PC-9 (cell line): ENCODE measurements around the gene TRIP6. TPM values are rescaled to one million over a fixed set of nuclear protein-coding genes. Genes with fewer than 3 reads are reported as not detected.

ENCODE experiments used
- BruUV-seq: library from RNA; stranded (reverse); fragments of 400-500 nt; replicated peaks from 2 replicates; lab custom pipeline; 2021; lab: Mats Ljungman, UMichigan
- CTCF ChIA-PET: fragments of 300-600 bp; sonication (Branson Sonifier 250); formaldehyde crosslinking; loops from one replicate; lab custom pipeline; 2022; ENCODE audit warnings: antibody characterized with exemption; lab: Charles Lee
- POLR2A ChIA-PET: fragments of 300-600 bp; sonication (Branson Sonifier 250); formaldehyde crosslinking; loops from one replicate; lab custom pipeline; 2022; ENCODE audit warnings: antibody characterized with exemption; ENCODE audit not compliant: unreplicated experiment; lab: Charles Lee
- DNase-seq, 2 experiments: peaks; one replicate each; pipeline versions ENCODE4 v3.0.0 to v3.0.0-alpha.2; 2015 to 2022; ENCODE audit warnings: mixed read lengths in 1 of 2
- H2AFZ ChIP-seq: fragments of 200-600 bp; sonication (generic); 2 replicates; pipeline ENCODE4 v1.8.1; 2017; ENCODE audit warnings: antibody characterized with exemption
- H3F3A ChIP-seq: fragments of 200-600 bp; sonication (generic); 2 replicates; pipeline ENCODE4 v1.8.1; 2017; ENCODE audit warnings: antibody characterized with exemption, mild to moderate bottlenecking, low read depth; ENCODE audit not compliant: insufficient read depth
- H3K27ac ChIP-seq: fragments of 200-600 bp; sonication (generic); 2 replicates; pipeline ENCODE4 v1.6.1; 2016; ENCODE audit warnings: mixed run types
- H3K27me3 ChIP-seq: fragments of 200-600 bp; sonication (generic); 2 replicates; pipeline ENCODE4 v1.6.1; 2016; ENCODE audit warnings: low read depth, mixed run types; ENCODE audit not compliant: insufficient read depth
- H3K36me3 ChIP-seq: fragments of 200-600 bp; sonication (generic); 2 replicates; pipeline ENCODE4 v1.6.1; 2016; ENCODE audit warnings: low read depth, mixed run types
- H3K4me1 ChIP-seq: fragments of 200-600 bp; sonication (generic); replicated peaks from 2 replicates; pipeline ENCODE4 v1.6.1; 2016; ENCODE audit warnings: mixed run types; ENCODE audit not compliant: insufficient read depth
- H3K4me2 ChIP-seq: fragments of 200-600 bp; sonication (generic); 2 replicates; pipeline ENCODE4 v1.6.1; 2017; ENCODE audit warnings: mixed run types
- H3K4me3 ChIP-seq: fragments of 200-600 bp; sonication (generic); 2 replicates; pipeline ENCODE4 v1.6.1; 2016; ENCODE audit warnings: mixed run types
- H3K79me2 ChIP-seq: fragments of 200-600 bp; sonication (generic); 2 replicates; pipeline ENCODE4 v1.6.1; 2017; ENCODE audit warnings: low read depth, mixed run types
- H3K9me2 ChIP-seq: fragments of 200-600 bp; sonication (generic); 2 replicates; pipeline ENCODE4 v1.8.1; 2017; ENCODE audit warnings: mild to moderate bottlenecking; ENCODE audit not compliant: insufficient read depth
- H3K9me3 ChIP-seq: fragments of 200-600 bp; sonication (generic); 2 replicates; pipeline ENCODE4 v1.8.1; 2016; ENCODE audit warnings: low read depth; ENCODE audit not compliant: insufficient read depth
- H4K20me1 ChIP-seq: fragments of 200-600 bp; sonication (generic); 2 replicates; pipeline ENCODE4 v1.8.1; 2017; ENCODE audit not compliant: insufficient read depth
- CTCF ChIP-seq: fragments of 200-600 bp; sonication (generic); conservative IDR thresholded peaks from 2 replicates; pipeline ENCODE4 v1.6.1; 2017; ENCODE audit warnings: mixed run types, antibody characterized with exemption, mild to moderate bottlenecking, moderate library complexity
- EZH2 ChIP-seq: fragments of 200-600 bp; sonication (generic); IDR thresholded peaks from 2 replicates; pipeline ENCODE4 v1.8.0; 2017; ENCODE audit warnings: antibody characterized with exemption, low read depth
- intact Hi-C: fragments of 100-400 bp; cut with micrococcal nuclease; formaldehyde crosslinking; loops from one replicate; pipeline ENCODE4 v1.10.0; 2022; ENCODE audit not compliant: unreplicated experiment
- total RNA-seq: library from RNA; stranded (reverse); gene quantifications from 2 replicates; pipeline ENCODE4 v1.2.3, GENCODE V29; 2021

Gene TRIP6
- total RNA-seq, 1 experiment from 2014 or later, result 89.3 TPM

- H2AFZ ChIP-seq, result 0 out of 2 replicates have a peak overlapping the region, but pooled peaks have one; percentile 66
- no peak overlapping the region for H3K27ac ChIP-seq
Measured at GRCh38 chr7:100837099-100837836, 29.9 kb upstream of the TRIP6 start.

GRCh38 chr7:100839361-100839760, 27.8 kb upstream of the TRIP6 start:
- Histone ChIP-seq H3K9me2 (no peaks in the 10 kb centered on the region), H3K36me3 (no peaks in the 10 kb centered on the region), H3F3A (no peaks in the 10 kb centered on the region), H3K27me3 (no peaks in the 10 kb centered on the region), H2AFZ (no peak overlapping the region), H3K4me2 (no peak overlapping the region), H3K9me3 (no peaks in the 10 kb centered on the region), H3K27ac (no peak overlapping the region), H3K79me2 (no peaks in the 10 kb centered on the region), H3K4me3 (no peak overlapping the region), H4K20me1 (no peaks in the 10 kb centered on the region), H3K4me1 (no peaks in the 10 kb centered on the region)
- no peak for DNase-seq
- POLR2A ChIA-PET, result no interaction called here
- intact Hi-C loops, result no loop called here
- BruUV-seq, result no TSS peak
- no peak for TF ChIP-seq EZH2
- TF ChIP-seq CTCF, result no peak
- CTCF ChIA-PET, result no interaction called here

More at GRCh38 chr7:100837099-100837836, 29.9 kb upstream of the TRIP6 start:
- BruUV-seq, result TSS peak; percentile 97
- 0 out of 2 replicates have a peak, but pooled peaks cover 3% of the 10 kb centered on the region for H3F3A ChIP-seq
- H3K9me2 ChIP-seq, result no peaks in the 10 kb centered on the region
- peak overlapping the region; percentile 29; the same call in 1 of the 2 replicates for H3K4me2 ChIP-seq
- H3K9me3 ChIP-seq, result no peaks in the 10 kb centered on the region
- no peaks in the 10 kb centered on the region for H3K79me2 ChIP-seq
- no peaks in the 10 kb centered on the region for H3K27me3 ChIP-seq
- intact Hi-C loops, result no loop called here
- H4K20me1 ChIP-seq, result no peaks in the 10 kb centered on the region
- CTCF ChIA-PET, result interaction anchor here (0.7 kb wide), 1 partner anchor 52 kb away, joined by 9 read pairs; the partner anchor contains the start of gene UFSP1
- POLR2A ChIA-PET, result interaction anchor here (1.0 kb wide), 1 partner anchor 10 kb away, joined by 11 read pairs; the partner anchor contains the start of gene EPHB4
- H3K4me3 ChIP-seq, result peak overlapping the region; percentile 33; the same call in 1 of the 2 replicates
- DNase-seq, result peak; percentile 46 to 91
- no peaks in the 10 kb centered on the region for H3K36me3 ChIP-seq
- H3K4me1 ChIP-seq, result no peaks in the 10 kb centered on the region
- TF ChIP-seq CTCF, result no peak
- TF ChIP-seq EZH2, result no peak

GRCh38 chr7:100840470-100841100, 26.6 kb upstream of the TRIP6 start:
- Histone ChIP-seq H2AFZ (no peak overlapping the region), H3K4me1 (no peaks in the 10 kb centered on the region), H3K79me2 (no peaks in the 10 kb centered on the region), H4K20me1 (no peaks in the 10 kb centered on the region), H3F3A (no peaks in the 10 kb centered on the region), H3K9me2 (no peaks in the 10 kb centered on the region), H3K9me3 (no peaks in the 10 kb centered on the region), H3K27ac (no peak overlapping the region), H3K4me3 (no peak overlapping the region), H3K36me3 (no peaks in the 10 kb centered on the region), H3K4me2 (no peak overlapping the region), H3K27me3 (no peaks in the 10 kb centered on the region)
- TF ChIP-seq CTCF (no peak), EZH2 (no peak)
- BruUV-seq, result no TSS peak
- intact Hi-C loops, result no loop called here
- ChIA-PET CTCF (no interaction called here), POLR2A (no interaction called here)
- DNase-seq, result no peak
